Neural progenitor cell (in vitro differentiated cells): ENCODE results near the gene PSMC6. TPM values are rescaled to one million over a fixed set of nuclear protein-coding genes. Genes with fewer than 3 reads are reported as not detected.

Experiments
- DNase-seq: peaks from one replicate; pipeline ENCODE4 v3.0.0-alpha.2; 2016; ENCODE audit warnings: low spot score
- H2AFZ ChIP-seq: fragments of 200-600 bp; sonication (generic); replicated peaks from 2 replicates; pipeline ENCODE4 v1.6.1; 2016; ENCODE audit warnings: antibody characterized with exemption
- H3F3A ChIP-seq: fragments of 200-600 bp; sonication (generic); 2 replicates; pipeline ENCODE4 v1.6.1; 2016; ENCODE audit warnings: antibody characterized with exemption, low read depth
- H3K27ac ChIP-seq: fragments of 200-600 bp; sonication (generic); 2 replicates; pipeline ENCODE4 v1.5.1; 2016; ENCODE audit warnings: mild to moderate bottlenecking
- H3K27me3 ChIP-seq: fragments of 200-600 bp; sonication (generic); 2 replicates; pipeline ENCODE4 v1.6.1; 2016; ENCODE audit warnings: mild to moderate bottlenecking, moderate library complexity
- H3K36me3 ChIP-seq: fragments of 200-600 bp; sonication (generic); 2 replicates; pipeline ENCODE4 v1.5.1; 2016
- H3K4me1 ChIP-seq: fragments of 200-600 bp; sonication (generic); 2 replicates; pipeline ENCODE4 v1.6.1; 2016; ENCODE audit warnings: mixed run types
- H3K4me2 ChIP-seq: fragments of 200-600 bp; sonication (generic); 2 replicates; pipeline ENCODE4 v1.6.1; 2016
- H3K4me3 ChIP-seq: fragments of 200-600 bp; sonication (generic); 2 replicates; pipeline ENCODE4 v1.5.1; 2016
- H3K79me2 ChIP-seq: fragments of 200-600 bp; sonication (generic); 2 replicates; pipeline ENCODE4 v1.6.1; 2016; ENCODE audit warnings: low read depth
- H3K9ac ChIP-seq: fragments of 200-600 bp; sonication (generic); 2 replicates; pipeline ENCODE4 v1.6.1; 2016
- H3K9me3 ChIP-seq: fragments of 200-600 bp; sonication (generic); 2 replicates; pipeline ENCODE4 v1.5.1; 2016; ENCODE audit warnings: low read depth
- H4K20me1 ChIP-seq: fragments of 200-600 bp; sonication (generic); 2 replicates; pipeline ENCODE4 v1.6.1; 2016; ENCODE audit warnings: low read depth
- H3K27ac Mint-ChIP-seq: 3 replicates; pipeline ENCODE4 v1.8.0; 2021; ENCODE audit warnings: mixed read lengths
- H3K27me3 Mint-ChIP-seq: 2 replicates; pipeline ENCODE4 v1.8.0; 2022; ENCODE audit warnings: low read depth, mild to moderate bottlenecking, inconsistent platforms, moderate library complexity, mixed read lengths; ENCODE audit not compliant: insufficient read depth
- H3K36me3 Mint-ChIP-seq: 3 replicates; pipeline ENCODE4 v1.8.0; 2021; ENCODE audit warnings: mixed read lengths
- H3K4me1 Mint-ChIP-seq: 3 replicates; pipeline ENCODE4 v1.8.0; 2021; ENCODE audit warnings: mixed read lengths
- H3K4me3 Mint-ChIP-seq: 3 replicates; pipeline ENCODE4 v1.8.0; 2021; ENCODE audit warnings: mild to moderate bottlenecking, moderate library complexity, mixed read lengths
- H3K9me3 Mint-ChIP-seq: 3 replicates; pipeline ENCODE4 v1.8.0; 2020; ENCODE audit warnings: mixed read lengths
- EZH2 ChIP-seq: fragments of 200-600 bp; sonication (generic); IDR thresholded peaks from 2 replicates; pipeline ENCODE4 v1.6.1; 2017; ENCODE audit warnings: antibody characterized with exemption, mild to moderate bottlenecking, moderate library complexity
- EZH2phosphoT487 ChIP-seq: fragments of 200-600 bp; sonication (generic); IDR thresholded peaks from 2 replicates; pipeline ENCODE4 v1.6.1; 2017; ENCODE audit warnings: antibody characterized with exemption
- total RNA-seq: library from RNA; depleted of rRNA; stranded (reverse); fragments of >200 nt; gene quantifications from 2 replicates; pipeline ENCODE4 v1.2.3, GENCODE V29; 2015; ENCODE audit warnings: low replicate concordance
- TF ChIP-seq, protein P1 (sequence below): fragments of 200-600 bp; sonication (generic); IDR thresholded peaks from 2 replicates; pipeline ENCODE4 v1.5.1; 2017; ENCODE audit warnings: antibody characterized with exemption, mild to moderate bottlenecking

The PSMC6 gene
- total RNA-seq, 1 donor from 2014 or later, result 265 TPM

DNA sequence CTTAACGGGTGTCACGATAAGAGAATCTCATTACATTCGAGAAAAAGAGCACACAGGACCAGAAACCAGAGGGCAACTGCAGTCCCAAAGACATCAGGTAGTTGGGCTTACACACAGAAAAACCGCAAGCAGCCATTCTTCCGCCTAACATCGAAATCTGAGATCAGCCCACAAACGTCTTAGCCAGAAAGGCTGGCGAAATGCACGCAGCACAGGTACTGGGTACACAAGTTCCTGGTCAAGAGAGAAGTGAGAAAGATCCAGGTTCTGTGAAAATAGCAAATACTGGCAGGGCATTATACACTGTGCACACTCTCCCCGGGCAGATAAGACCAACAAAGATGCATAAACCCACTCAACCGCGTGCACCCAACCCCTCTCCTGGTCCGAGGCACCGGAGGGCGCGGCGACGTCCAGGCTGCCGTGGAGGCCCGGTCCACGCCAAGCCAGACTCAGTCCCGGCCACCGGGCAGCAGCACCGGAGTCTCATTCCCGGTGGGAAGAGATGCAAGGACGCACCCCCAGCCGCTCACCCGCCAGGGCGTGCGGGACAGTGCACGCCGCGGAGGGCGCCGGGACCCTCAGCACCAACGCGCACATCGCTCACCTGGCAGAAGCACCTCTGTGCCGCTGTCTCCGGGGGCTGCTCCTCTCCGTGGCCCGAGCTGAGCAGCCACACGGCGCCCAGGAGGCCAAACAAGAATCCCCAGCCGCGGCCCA, 12.1 kb upstream of the PSMC6 start:
- H4K20me1 ChIP-seq, result peaks cover 27% of the 10 kb centered on the region
- peaks cover 13% of the 10 kb centered on the region for H3K4me1 ChIP-seq
- H3F3A ChIP-seq, result peaks cover 31% of the 10 kb centered on the region
- Mint-ChIP-seq H3K4me1 (peaks cover 20% of the 10 kb centered on the region), H3K36me3 (no peaks in the 10 kb centered on the region), H3K27ac (peak overlapping the region; percentile 86), H3K9me3 (no peaks in the 10 kb centered on the region), H3K27me3 (peaks cover 3% of the 10 kb centered on the region), H3K4me3 (peak overlapping the region; percentile 98)
- peaks cover 6% of the 10 kb centered on the region for H3K27me3 ChIP-seq
- peak overlapping the region; percentile 80 for H3K4me2 ChIP-seq
- H3K4me3 ChIP-seq, result peak overlapping the region; percentile 59
- DNase-seq, result peak; percentile 50
- peak overlapping the region; percentile 39 for H2AFZ ChIP-seq
- H3K9me3 ChIP-seq, result no peaks in the 10 kb centered on the region
- H3K9ac ChIP-seq, result peak overlapping the region; percentile 57
- H3K27ac ChIP-seq, result no peak overlapping the region
- H3K79me2 ChIP-seq, result peaks cover 48% of the 10 kb centered on the region
- TF ChIP-seq, protein P1, sequence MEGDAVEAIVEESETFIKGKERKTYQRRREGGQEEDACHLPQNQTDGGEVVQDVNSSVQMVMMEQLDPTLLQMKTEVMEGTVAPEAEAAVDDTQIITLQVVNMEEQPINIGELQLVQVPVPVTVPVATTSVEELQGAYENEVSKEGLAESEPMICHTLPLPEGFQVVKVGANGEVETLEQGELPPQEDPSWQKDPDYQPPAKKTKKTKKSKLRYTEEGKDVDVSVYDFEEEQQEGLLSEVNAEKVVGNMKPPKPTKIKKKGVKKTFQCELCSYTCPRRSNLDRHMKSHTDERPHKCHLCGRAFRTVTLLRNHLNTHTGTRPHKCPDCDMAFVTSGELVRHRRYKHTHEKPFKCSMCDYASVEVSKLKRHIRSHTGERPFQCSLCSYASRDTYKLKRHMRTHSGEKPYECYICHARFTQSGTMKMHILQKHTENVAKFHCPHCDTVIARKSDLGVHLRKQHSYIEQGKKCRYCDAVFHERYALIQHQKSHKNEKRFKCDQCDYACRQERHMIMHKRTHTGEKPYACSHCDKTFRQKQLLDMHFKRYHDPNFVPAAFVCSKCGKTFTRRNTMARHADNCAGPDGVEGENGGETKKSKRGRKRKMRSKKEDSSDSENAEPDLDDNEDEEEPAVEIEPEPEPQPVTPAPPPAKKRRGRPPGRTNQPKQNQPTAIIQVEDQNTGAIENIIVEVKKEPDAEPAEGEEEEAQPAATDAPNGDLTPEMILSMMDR, result no peak
- no peak for TF ChIP-seq EZH2phosphoT487
- TF ChIP-seq EZH2, result no peak
- no peaks in the 10 kb centered on the region for H3K36me3 ChIP-seq

- Mint-ChIP-seq H3K27me3 (peaks cover 3% of the 10 kb centered on the region), H3K9me3 (no peaks in the 10 kb centered on the region), H3K4me3 (peak within 1 kb of the TSS; percentile 98), H3K27ac (peak within 1 kb of the TSS; percentile 86), H3K4me1 (peaks cover 20% of the 10 kb centered on the region), H3K36me3 (no peaks in the 10 kb centered on the region)
- peaks cover 41% of the 10 kb centered on the region for H3K79me2 ChIP-seq
- peaks cover 31% of the 10 kb centered on the region for H3F3A ChIP-seq
- H3K4me2 ChIP-seq, result peak within 1 kb of the TSS; percentile 80
- peak within 1 kb of the TSS; percentile 59 for H3K4me3 ChIP-seq
- H3K36me3 ChIP-seq, result no peaks in the 10 kb centered on the region
- no peaks in the 10 kb centered on the region for H3K9me3 ChIP-seq
- peak within 1 kb of the TSS; percentile 35 for H3K27ac ChIP-seq
- peak within 1 kb of the TSS; percentile 57 for H3K9ac ChIP-seq
- TF ChIP-seq, protein P1, result no peak
- no peak for TF ChIP-seq EZH2phosphoT487
- H4K20me1 ChIP-seq, result peaks cover 27% of the 10 kb centered on the region
- H2AFZ ChIP-seq, result peak within 1 kb of the TSS; percentile 39
- H3K27me3 ChIP-seq, result peaks cover 6% of the 10 kb centered on the region
- H3K4me1 ChIP-seq, result peaks cover 13% of the 10 kb centered on the region
- peak; percentile 85 for DNase-seq
Measured at GRCh38 chr14:52695481-52696091, 11.4 kb upstream of the PSMC6 start, which contains the start of gene ERO1A. Gene ERO1A, minus strand, starts transcription at chr14:52695558. Its CDS starts 77 bp downstream, at chr14:52695481.

- H3K4me1 Mint-ChIP-seq, result no peaks in the 10 kb centered on the region
- no peaks in the 10 kb centered on the region for H3K27me3 Mint-ChIP-seq
- H3K9me3 Mint-ChIP-seq, result no peaks in the 10 kb centered on the region
- no peak overlapping the region for H2AFZ ChIP-seq
- H3K27me3 ChIP-seq, result no peaks in the 10 kb centered on the region
- no peak overlapping the region for H3K4me3 Mint-ChIP-seq
- no peaks in the 10 kb centered on the region for H3K4me1 ChIP-seq
- H3K4me2 ChIP-seq, result no peak overlapping the region
- no peak for DNase-seq
- H3K9me3 ChIP-seq, result no peaks in the 10 kb centered on the region
- H3F3A ChIP-seq, result peaks cover 16% of the 10 kb centered on the region
- TF ChIP-seq, protein P1, result no peak
- no peak for TF ChIP-seq EZH2phosphoT487
- TF ChIP-seq EZH2, result no peak
- no peaks in the 10 kb centered on the region for H3K36me3 Mint-ChIP-seq
- H3K36me3 ChIP-seq, result no peaks in the 10 kb centered on the region
- no peak overlapping the region for H3K4me3 ChIP-seq
- H3K27ac Mint-ChIP-seq, result no peak overlapping the region
- no peak overlapping the region for H3K9ac ChIP-seq
- no peaks in the 10 kb centered on the region for H3K79me2 ChIP-seq
- H3K27ac ChIP-seq, result no peak overlapping the region
- H4K20me1 ChIP-seq, result no peaks in the 10 kb centered on the region
Measured at GRCh38 chr14:52700701-52701172, 6.3 kb upstream of the PSMC6 start.
